ENCODE measurements around the gene HIBCH. TPM values are rescaled to one million over a fixed set of nuclear protein-coding genes. Genes with fewer than 3 reads are reported as not detected.

Gene HIBCH
- total RNA-seq, 1 experiment from 2014 or later = 21.7 TPM

- Histone ChIP-seq H3K27ac (ENCODE audit: low read length) (no peak overlapping the region), H3K9me3 (ENCODE audit: control insufficient read depth, insufficient read depth, low read depth, low read length) (no peaks in the 10 kb centered on the region), H3K4me3 (ENCODE audit: low read depth in 2 of 2, low read length in 2 of 2) (no peak overlapping the region), H3K4me1 (ENCODE audit: control insufficient read depth, insufficient read depth, low read length) (0 out of 2 replicates have a peak, but pooled peaks cover 4% of the 10 kb centered on the region), H3K36me3 (ENCODE audit: control insufficient read depth, insufficient read depth, low read length) (no peaks in the 10 kb centered on the region), H3K27me3 (ENCODE audit: control insufficient read depth, insufficient read depth, low read length) (no peaks in the 10 kb centered on the region)
- no peak for ATAC-seq
- intact Hi-C loops (cut with micrococcal nuclease; ENCODE audit: unreplicated experiment) (no loop called here), in situ Hi-C loops (cut with HindIII; ENCODE audit: low pct_unique_long_range_greater_than_20kb, low sequenced_read_pairs) (no loop called here)
- ChIA-PET POLR2A (no interaction called here), CTCF (no interaction called here)
- no peak for TF ChIP-seq SIN3A (IDR thresholded peaks at IDR 0.05; ENCODE audit: borderline replicate concordance, insufficient read depth, low read depth, low read length)
- no peak for TF ChIP-seq CTCF (IDR thresholded peaks at IDR 0.05)
- TF ChIP-seq TCF7L2 (IDR thresholded peaks at IDR 0.05; ENCODE audit: low read depth, low read length) = no peak
- no peak for TF ChIP-seq REST (IDR thresholded peaks at IDR 0.05; ENCODE audit: insufficient read depth in 1 of 2, low read depth in 2 of 2, low read length in 1 of 2)
- TF ChIP-seq POLR2AphosphoS5 (IDR thresholded peaks at IDR 0.05; ENCODE audit: low read depth, low read length) = no peak
- BruUV-seq (replicated peaks) = no TSS peak
- DNase-seq (ENCODE audit: low read depth, low spot score) = no peak
These were observed 15.0 kb upstream of the HIBCH start for GRCh38 chr2:190334479-190335224.

DNA sequence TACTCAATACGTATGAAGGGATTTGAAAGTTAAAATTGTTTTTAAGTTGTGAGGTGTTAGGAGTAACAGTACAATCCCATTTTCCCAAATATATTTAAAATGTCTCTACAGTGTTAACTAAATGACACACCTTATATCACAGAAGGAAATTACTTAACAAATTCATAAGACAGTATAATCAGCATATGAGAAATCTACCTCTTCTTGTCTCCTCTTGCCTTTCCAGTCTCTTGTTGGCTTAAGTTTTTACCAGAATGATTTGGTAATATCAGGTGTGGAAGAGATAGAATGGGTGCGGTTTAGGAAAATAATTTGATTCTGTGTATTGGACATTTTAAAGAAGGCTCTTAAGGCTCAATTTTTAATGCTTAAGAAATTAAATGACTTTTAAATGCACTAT, 14.3 kb upstream of the HIBCH start:
- CTCF ChIA-PET = no interaction called here
- BruUV-seq (replicated peaks) = no TSS peak
- no peaks in the 10 kb centered on the region for H3K9me3 ChIP-seq (ENCODE audit: control insufficient read depth, insufficient read depth, low read depth, low read length)
- H3K36me3 ChIP-seq (ENCODE audit: control insufficient read depth, insufficient read depth, low read length) = no peaks in the 10 kb centered on the region
- TF ChIP-seq TCF7L2 (IDR thresholded peaks at IDR 0.05; ENCODE audit: low read depth, low read length) = no peak
- TF ChIP-seq POLR2AphosphoS5 (IDR thresholded peaks at IDR 0.05; ENCODE audit: low read depth, low read length) = no peak
- TF ChIP-seq SIN3A (IDR thresholded peaks at IDR 0.05; ENCODE audit: borderline replicate concordance, insufficient read depth, low read depth, low read length) = no peak
- TF ChIP-seq REST (IDR thresholded peaks at IDR 0.05; ENCODE audit: insufficient read depth in 1 of 2, low read depth in 2 of 2, low read length in 1 of 2) = no peak
- TF ChIP-seq CTCF (IDR thresholded peaks at IDR 0.05) = no peak
- intact Hi-C loops (cut with micrococcal nuclease; ENCODE audit: unreplicated experiment) (no loop called here), in situ Hi-C loops (cut with HindIII; ENCODE audit: low pct_unique_long_range_greater_than_20kb, low sequenced_read_pairs) (no loop called here)
- ATAC-seq (no peak), DNase-seq (ENCODE audit: low read depth, low spot score) (no peak)
- no peak overlapping the region for H3K4me3 ChIP-seq (ENCODE audit: low read depth in 2 of 2, low read length in 2 of 2)
- H3K27me3 ChIP-seq (ENCODE audit: control insufficient read depth, insufficient read depth, low read length) = peaks cover 2% of the 10 kb centered on the region; the same call in 1 of the 2 replicates
- POLR2A ChIA-PET = no interaction called here
- 0 out of 2 replicates have a peak, but pooled peaks cover 4% of the 10 kb centered on the region for H3K4me1 ChIP-seq (ENCODE audit: control insufficient read depth, insufficient read depth, low read length)
- no peak overlapping the region for H3K27ac ChIP-seq (ENCODE audit: low read length)
